ENCODE results near the gene CLPTM1. TPM values are rescaled to one million over a fixed set of nuclear protein-coding genes. Genes with fewer than 3 reads are reported as not detected.

CLPTM1 gene
- total RNA-seq, 2 donors from 2014 or later, result 82.7 to 94.4 TPM

DNA sequence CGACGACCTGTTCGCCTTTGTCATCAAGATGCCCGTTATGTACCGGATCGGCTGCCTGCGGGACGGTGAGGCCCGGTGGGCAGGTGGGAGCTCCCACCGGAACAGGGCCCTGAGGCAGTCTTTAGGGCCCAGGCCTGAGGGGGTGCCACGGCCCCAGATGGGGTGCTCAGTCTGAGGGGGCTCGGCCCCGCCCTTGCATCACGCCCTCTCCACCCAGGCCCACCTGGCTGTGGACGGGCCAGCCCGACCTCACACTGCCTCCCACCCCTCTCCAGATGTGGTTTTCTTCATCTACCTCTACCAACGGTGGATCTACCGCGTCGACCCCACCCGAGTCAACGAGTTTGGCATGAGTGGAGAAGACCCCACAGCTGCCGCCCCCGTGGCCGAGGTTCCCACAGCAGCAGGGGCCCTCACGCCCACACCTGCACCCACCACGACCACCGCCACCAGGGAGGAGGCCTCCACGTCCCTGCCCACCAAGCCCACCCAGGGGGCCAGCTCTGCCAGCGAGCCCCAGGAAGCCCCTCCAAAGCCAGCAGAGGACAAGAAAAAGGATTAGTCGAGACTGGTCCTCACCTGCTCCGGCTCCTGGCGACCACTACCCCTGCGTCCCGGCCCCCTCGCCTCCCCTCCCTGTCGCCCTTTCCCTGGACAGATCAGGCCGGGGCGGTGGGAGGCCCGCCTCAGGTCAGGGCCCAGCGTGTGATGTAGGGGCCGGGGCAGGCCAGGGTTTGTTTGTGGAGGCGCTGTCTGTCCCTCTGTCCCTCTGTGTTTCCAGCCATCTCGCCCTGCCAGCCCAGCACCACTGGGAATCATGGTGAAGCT lies 37.4 kb downstream of the CLPTM1 start:
- H3K27ac ChIP-seq (ENCODE audit: low read depth, low read length), result no peak overlapping the region
- Mint-ChIP-seq H3K4me1 (no peaks in the 10 kb centered on the region), H3K27ac (no peak overlapping the region), H3K27me3 (ENCODE audit: insufficient read depth) (no peaks in the 10 kb centered on the region), H3K4me3 (no peak overlapping the region), H3K9me3 (no peaks in the 10 kb centered on the region), H3K36me3 (ENCODE audit: low read depth) (peaks cover 32% of the 10 kb centered on the region)
- no peak for DNase-seq
- H3K9ac ChIP-seq (ENCODE audit: extremely low read depth, low read length, poor library complexity, severe bottlenecking), result no peak overlapping the region
- no peak overlapping the region for H3K4me3 ChIP-seq (ENCODE audit: low read length)
- no peaks in the 10 kb centered on the region for H3K27me3 ChIP-seq (ENCODE audit: control insufficient read depth, insufficient read depth, low read length, poor library complexity, severe bottlenecking)
- H3K4me1 ChIP-seq (ENCODE audit: control insufficient read depth, insufficient read depth, low read length), result no peaks in the 10 kb centered on the region
- H3K36me3 ChIP-seq (ENCODE audit: control insufficient read depth, insufficient read depth, low read length), result peaks cover 20% of the 10 kb centered on the region
- no peak for TF ChIP-seq CTCF (conservative IDR thresholded peaks at IDR 0.05)
- 94% methylated on average over 31 to 44 of the region's 44 CpGs for WGBS, 2 experiments (ENCODE audit: insufficient coverage in 1 of 2, insufficient read length in 1 of 2)
- H3K9me3 ChIP-seq (ENCODE audit: control insufficient read depth, low read length), result no peaks in the 10 kb centered on the region

DNA sequence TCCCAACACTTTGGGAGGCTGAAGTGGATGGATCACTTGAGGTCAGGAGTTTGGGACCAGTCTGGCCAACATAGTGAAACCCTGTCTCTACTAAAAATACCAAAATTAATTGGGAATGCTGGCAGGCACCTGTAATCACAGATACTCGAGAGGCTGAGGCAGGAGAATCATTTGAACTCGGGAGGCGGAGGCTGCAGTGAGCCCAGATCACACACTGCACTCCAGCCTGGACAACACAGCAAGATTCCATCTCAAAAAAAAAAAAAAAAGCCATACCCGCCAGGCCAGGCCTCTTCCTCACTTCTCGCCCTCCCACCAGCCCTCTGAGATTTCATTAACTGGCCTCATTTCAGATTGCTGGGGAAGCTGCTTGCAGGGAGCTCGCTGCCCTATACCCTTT lies 38.3 kb downstream of the CLPTM1 start:
- no peaks in the 10 kb centered on the region for H3K4me1 Mint-ChIP-seq
- no peak overlapping the region for H3K4me3 ChIP-seq (ENCODE audit: low read length)
- no peak for DNase-seq
- H3K27me3 ChIP-seq (ENCODE audit: control insufficient read depth, insufficient read depth, low read length, poor library complexity, severe bottlenecking), result no peaks in the 10 kb centered on the region
- no peak overlapping the region for H3K4me3 Mint-ChIP-seq
- no peaks in the 10 kb centered on the region for H3K9me3 Mint-ChIP-seq
- H3K27me3 Mint-ChIP-seq (ENCODE audit: insufficient read depth), result peaks cover 3% of the 10 kb centered on the region
- WGBS, 2 experiments (ENCODE audit: insufficient coverage in 1 of 2, insufficient read length in 1 of 2), result 92 to 93% methylated on average over 4 to 6 of the region's 6 CpGs
- H3K9ac ChIP-seq (ENCODE audit: extremely low read depth, low read length, poor library complexity, severe bottlenecking), result no peak overlapping the region
- H3K4me1 ChIP-seq (ENCODE audit: control insufficient read depth, insufficient read depth, low read length), result no peaks in the 10 kb centered on the region
- H3K27ac ChIP-seq (ENCODE audit: low read depth, low read length), result no peak overlapping the region
- no peak overlapping the region for H3K27ac Mint-ChIP-seq
- peaks cover 16% of the 10 kb centered on the region for H3K36me3 ChIP-seq (ENCODE audit: control insufficient read depth, insufficient read depth, low read length)
- H3K9me3 ChIP-seq (ENCODE audit: control insufficient read depth, low read length), result no peaks in the 10 kb centered on the region
- H3K36me3 Mint-ChIP-seq (ENCODE audit: low read depth), result peaks cover 29% of the 10 kb centered on the region
- no peak for TF ChIP-seq CTCF (conservative IDR thresholded peaks at IDR 0.05)

GRCh38 chr19:44993926-44994537 lies 38.9 kb downstream of the CLPTM1 start:
- no peaks in the 10 kb centered on the region for H3K4me1 ChIP-seq (ENCODE audit: control insufficient read depth, insufficient read depth, low read length)
- no peaks in the 10 kb centered on the region for H3K9me3 ChIP-seq (ENCODE audit: control insufficient read depth, low read length)
- Mint-ChIP-seq H3K27ac (no peak overlapping the region), H3K36me3 (ENCODE audit: low read depth) (peaks cover 26% of the 10 kb centered on the region), H3K27me3 (ENCODE audit: insufficient read depth) (peaks cover 3% of the 10 kb centered on the region), H3K4me1 (no peaks in the 10 kb centered on the region), H3K4me3 (no peak overlapping the region), H3K9me3 (no peaks in the 10 kb centered on the region)
- no peak for TF ChIP-seq CTCF (conservative IDR thresholded peaks at IDR 0.05)
- WGBS, 2 experiments (ENCODE audit: insufficient coverage in 1 of 2, insufficient read length in 1 of 2), result 94 to 98% methylated on average over 7 to 12 of the region's 12 CpGs
- no peaks in the 10 kb centered on the region for H3K27me3 ChIP-seq (ENCODE audit: control insufficient read depth, insufficient read depth, low read length, poor library complexity, severe bottlenecking)
- H3K36me3 ChIP-seq (ENCODE audit: control insufficient read depth, insufficient read depth, low read length), result peaks cover 15% of the 10 kb centered on the region
- no peak for DNase-seq
- H3K27ac ChIP-seq (ENCODE audit: low read depth, low read length), result no peak overlapping the region
- H3K4me3 ChIP-seq (ENCODE audit: low read length), result no peak overlapping the region
- no peak overlapping the region for H3K9ac ChIP-seq (ENCODE audit: extremely low read depth, low read length, poor library complexity, severe bottlenecking)

Measured in endodermal cell (in vitro differentiated cells).